ENCODE data around the gene CMC1.
"Not testable (repeated sequence)": the region's sequence is repeated elsewhere in the genome, so short reads cannot be mapped to it uniquely, and the experiment has no call there.

The CMC1 gene

DNA sequence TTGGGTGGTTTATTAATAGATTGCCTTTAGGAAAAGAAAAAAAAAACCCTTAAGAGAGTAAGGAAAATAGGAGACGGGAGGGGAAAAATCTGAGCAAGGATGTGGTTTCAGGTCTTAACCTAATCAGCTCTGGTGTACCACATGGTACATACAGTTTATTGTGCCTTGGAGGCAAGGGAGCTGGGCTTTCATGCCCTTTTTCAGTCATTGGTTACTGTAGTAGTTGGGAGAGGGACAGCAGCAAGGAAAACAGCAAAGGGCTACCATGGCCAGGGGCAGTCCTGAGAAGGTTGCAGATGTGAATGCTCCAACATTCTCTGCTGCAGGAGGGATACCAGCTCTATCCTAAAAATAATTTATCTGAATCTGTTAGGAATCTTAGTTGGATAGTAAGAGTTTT lies 5.9 kb downstream of the CMC1 start:
- no peak for DNase-seq

DNA sequence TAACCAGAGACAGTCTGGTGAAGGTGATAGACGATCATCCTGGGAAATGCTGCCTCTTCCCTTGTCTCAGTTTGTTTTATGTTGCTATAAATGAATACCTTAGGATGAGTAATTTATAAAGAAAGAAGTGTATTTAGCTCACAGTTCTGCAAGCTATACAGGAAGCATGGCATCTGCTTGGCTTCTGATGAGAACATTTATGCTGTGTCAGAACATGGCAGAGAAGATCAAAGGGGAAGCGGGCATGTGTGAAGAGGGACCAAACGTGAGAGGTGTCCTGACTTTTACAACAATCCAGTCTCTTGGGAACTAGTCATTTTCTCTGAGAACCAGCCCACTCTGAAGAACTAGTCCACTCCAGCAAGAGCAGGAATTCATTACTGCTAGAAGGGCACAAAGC lies 9.6 kb downstream of the CMC1 start:
- DNase-seq, result no peak

DNA sequence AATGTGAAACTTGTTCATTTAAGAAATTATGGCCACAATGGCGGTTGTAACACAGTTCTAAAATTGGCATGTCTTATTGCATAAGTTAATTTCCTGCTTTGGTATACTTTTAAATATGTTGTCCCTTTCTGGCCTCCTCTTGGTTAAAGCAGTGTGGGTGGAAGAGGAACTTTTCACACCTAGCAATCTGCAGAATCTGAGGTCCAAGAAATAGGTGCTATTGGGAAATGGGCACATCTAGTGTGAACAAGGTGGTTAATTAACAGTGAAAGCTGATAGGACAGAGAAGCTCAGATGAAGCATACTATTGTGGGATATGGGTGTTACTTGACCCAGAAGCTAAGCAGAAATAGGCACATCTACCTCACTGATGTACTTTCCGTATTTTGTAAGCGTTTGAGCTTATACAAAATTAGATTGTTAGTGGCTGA lies 10.6 kb downstream of the CMC1 start:
- no peak for DNase-seq

DNA sequence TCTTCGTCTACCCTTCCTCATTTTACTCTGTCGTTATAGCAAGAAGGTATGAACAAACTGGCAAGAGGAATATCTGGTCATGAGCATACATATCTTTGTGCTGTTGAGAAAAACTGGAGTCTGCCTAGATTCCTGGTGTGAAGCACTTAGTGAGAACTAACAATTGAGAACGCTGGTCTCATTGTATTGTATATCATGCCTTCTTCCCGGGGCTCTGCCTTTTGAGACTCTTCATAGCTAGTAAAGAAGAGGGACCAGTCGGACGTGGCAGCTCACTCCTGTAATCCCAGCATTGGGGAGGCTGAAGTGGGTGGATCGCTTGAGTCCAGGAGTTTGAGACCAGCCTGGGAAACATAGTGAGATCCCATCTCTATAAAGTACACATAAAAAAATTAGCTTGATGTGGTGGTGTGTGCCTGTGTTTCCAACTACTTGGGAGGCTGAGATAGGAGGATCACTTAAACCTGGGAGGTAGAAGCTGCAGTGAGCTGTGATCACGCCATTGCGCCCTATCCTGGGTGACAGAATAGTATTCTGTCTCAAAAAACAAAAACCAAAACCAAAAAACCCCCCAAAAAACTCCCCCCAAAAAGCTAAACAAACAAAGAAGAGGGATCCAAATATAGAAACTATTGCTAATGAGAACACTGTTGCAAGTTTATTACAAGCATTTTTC lies 11.8 kb downstream of the CMC1 start:
- no peak for DNase-seq

DNA sequence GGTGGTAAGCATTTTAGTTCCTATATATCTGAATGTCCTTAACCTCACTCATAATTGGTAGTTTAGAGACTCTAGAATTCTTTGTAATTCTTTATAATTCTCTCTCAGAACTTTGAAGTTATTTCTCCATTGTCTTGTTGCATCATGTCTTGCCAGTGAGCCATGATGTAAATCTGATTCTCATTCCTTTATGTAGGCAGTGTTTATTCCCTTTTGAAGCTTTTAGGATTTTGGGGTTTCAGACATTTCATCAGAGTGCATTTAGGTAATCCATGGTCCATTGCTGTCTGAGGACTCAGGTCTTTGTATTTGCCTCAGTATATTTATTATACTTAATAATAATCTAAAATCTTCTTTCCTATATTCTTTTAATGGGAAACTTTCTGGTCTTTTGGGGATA lies 20.6 kb downstream of the CMC1 start:
- DNase-seq, result no peak

DNA sequence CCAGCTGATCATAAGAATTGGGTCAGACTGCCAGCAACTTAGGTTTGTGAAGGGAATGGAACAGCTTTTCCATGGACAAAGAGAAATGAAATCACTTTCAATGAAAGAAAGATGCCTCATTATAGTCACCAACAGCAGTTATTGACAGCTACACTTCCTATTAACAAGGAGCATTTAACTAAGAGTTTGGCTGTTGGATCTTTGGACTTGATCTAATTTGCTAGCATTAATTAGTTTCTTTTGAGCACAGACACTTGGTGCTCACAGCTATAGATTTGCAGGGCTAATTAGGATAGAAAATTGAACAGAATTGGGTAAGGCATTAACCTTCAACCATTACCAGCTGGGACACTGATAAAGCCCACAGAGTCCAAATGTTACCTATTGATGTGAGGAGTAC lies 24.2 kb downstream of the CMC1 start:
- no peak for DNase-seq

DNA sequence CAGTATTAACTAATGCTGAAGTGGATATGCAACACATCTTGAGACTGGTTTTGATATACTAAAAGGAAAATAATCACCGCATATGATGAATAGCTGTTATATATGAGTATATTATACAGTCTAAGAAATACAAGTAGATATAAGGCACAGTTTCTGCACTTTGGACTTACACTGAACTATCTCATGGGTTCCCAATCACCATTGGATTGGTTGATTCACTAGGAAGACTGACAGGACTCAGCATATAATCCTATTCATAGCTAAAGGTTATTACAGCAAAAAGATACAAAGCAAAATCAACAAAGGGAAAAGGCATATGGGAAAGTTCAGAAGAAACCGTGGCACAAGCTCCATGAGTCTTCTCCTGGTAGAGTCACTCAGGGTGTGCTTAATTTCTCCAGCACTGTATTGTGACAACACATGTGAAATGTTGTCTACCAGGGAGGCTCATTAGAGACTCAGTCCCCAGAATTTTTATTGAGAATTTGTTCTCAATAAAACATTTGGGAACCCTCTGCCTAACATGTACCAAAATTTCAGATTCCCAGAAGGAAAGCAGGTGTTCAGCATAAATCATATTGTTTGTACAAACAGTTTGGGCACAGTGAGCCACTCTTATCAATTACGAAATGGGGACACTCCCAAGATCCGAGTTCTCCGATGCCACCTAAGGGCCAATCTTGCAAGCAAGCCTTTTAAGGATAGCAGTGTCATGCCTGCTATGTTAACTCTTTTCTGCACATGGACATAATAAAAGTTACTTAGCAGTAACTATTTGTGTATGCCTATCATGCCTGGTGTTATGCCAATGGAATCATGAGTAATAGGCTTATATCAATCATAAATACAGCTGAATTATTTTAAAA lies 26.8 kb downstream of the CMC1 start:
- no peak for DNase-seq

DNA sequence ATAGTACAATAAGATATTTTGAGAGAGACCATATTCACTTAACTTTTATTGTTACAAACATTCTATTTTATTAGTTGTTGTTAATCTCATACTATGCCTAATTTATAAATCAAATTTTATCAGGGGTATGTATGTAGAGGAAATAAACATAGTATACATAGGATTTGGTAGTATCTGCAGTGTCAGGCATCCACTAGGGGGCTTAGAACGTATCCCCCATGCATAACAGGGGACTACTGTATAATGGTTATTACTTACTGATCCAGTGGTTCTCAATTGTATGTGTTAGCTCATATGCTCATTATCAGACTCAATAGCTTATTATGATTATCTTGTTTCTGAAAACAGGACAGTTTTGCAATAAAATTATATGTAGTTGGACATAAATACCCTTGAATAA lies 27.6 kb downstream of the CMC1 start:
- no peak for DNase-seq

DNA sequence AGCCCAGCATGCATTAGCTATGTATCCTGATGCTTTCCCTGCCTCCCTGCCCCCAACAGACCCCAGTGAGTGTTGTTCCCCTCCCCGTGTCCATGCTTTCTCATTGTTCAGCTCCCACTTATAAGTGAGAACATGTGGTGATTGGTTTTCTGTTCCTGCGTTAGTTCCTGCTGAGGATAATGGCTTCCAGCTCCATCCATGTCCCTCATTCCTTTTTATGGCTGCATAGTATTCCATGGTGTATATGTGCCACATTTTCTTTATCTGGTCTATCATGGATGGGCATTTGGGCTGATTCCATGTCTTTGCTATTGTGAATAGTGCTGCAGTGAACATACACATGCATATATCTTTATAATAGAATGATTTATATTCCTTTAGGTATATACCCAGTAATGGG lies 28.5 kb downstream of the CMC1 start:
- DNase-seq, result not testable (repeated sequence)

DNA sequence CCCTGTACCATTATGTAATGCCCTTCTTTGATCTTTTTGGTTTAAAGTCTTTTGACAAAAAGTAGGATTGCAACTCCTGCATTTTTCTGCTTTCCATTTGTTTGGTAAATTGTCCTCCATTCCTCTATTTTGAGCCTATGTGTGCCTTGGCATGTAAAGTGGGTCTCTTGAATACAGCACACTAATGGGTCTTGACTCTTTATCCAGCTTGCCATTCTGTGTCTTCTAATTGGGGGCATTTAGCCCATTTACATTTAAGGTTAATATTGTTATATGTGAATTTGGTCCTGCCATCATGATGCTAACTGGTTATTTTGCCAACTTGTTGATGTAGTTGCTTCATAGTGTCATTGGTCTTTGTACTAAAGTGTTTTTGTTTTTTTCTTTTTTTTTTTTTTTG lies 32.4 kb downstream of the CMC1 start:
- DNase-seq, result no peak

DNA sequence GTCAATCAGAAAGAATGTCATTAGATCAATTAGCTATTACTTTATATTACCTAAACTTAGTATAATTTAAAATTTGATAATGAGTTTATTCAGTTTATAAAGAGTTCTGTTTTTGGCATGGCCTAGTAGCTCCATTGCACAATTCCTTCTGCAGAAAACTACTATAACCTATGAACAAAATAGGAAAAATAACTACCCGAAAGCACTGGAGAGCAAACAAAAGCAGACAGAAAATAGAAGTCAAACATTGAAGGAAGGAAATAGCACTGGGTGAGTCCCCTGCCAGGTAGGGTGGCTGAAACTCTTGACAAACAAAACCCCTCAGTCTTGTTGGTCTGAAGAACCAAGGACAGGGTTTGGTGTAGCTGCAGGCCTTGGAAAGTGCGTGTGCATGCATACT lies 37.5 kb downstream of the CMC1 start:
- DNase-seq, result no peak

DNA sequence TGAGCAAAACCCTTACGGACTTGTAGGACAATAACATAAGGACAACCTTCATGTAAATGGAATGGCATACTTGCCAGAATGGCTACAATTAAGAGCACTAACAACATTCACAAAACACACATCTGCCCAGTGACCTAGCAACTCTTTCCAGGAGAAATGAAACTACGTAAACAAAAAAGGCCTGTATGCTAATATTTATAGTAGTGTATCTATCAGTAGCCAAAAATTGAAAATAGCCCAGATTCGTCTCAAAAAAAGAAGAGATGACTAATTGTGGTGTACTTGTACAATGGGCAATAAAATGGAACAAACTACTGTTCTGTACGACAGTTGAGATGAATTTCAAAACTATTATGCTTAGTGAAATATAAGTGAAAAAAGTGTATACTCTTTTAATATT lies 38.4 kb downstream of the CMC1 start:
- no peak for DNase-seq

DNA sequence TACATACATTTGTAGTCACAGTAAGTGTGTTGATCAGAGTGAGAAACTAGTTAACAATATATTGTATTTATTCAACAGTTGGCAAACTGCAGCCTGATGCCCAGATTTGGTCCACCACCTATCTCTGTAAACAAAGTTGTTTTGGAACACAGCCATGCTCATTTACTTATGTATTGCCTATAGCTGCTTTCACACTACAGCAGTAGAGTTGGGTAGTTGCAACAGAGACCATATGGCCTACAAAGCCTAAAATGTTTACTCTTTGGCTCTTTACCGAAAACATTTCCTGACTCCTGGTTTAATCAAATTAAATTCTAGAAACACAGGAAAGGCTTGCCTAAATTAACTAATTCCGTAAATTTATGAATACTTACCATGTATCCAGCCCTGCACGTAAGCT lies 39.4 kb downstream of the CMC1 start:
- DNase-seq, result no peak

DNA sequence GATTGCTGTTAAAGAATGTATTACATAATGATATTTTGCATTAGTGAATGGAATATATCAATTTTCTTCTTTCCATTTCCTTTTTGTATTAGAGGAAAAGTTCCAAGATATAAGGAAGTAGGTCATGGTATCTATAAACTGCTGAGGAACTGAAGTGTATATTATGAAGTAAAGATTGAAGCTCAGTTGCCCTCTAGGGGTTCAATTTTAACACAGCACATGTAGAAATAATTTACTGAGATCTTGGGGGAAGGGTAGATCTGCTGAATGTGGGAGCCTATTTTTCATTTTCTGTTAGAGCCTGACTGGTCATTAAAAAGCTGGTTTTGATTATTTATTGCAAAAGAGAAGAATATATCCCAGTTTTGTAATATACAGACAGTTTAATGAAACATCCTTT lies 45.2 kb downstream of the CMC1 start:
- DNase-seq, result no peak

DNA sequence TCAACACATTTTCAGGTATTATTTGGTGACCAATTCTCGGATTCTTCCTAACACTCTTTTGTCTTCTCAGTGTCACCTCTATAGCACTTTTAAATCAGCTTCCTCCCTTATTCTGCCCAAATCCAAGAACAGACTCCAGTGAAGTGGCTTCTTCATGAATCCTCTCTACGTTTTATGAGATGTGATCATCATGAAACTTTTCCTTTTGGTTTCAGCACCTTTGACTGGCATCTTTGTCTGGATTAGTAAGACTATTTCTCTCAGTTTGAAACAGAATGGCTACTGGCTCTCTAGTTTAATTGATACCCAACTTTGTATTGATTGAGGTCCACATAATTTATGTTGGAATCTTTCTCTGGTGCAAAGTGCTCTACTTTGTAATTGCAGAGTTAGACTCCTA lies 45.6 kb downstream of the CMC1 start:
- no peak for DNase-seq

DNA sequence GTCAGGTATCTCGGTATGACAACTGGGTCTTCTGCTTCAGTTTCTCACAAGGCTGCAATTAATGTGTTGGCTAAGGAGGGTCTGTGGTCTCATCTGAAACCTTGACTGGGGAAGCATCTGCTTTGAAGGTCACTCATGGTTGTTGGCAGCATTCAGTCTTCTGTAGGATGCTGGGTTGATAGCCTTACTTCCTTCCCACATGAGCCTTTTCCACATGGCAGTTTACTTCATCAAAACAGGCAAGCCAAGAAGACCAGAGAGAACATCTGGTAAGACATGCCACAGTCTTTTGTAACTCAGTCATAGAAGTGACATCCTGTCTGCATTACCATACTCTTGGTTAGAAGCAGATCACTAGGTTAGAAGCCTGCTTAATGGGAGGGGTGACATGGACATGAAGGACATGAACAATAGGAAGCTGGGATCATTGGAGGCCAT lies 49.5 kb downstream of the CMC1 start:
- no peak for DNase-seq

DNA sequence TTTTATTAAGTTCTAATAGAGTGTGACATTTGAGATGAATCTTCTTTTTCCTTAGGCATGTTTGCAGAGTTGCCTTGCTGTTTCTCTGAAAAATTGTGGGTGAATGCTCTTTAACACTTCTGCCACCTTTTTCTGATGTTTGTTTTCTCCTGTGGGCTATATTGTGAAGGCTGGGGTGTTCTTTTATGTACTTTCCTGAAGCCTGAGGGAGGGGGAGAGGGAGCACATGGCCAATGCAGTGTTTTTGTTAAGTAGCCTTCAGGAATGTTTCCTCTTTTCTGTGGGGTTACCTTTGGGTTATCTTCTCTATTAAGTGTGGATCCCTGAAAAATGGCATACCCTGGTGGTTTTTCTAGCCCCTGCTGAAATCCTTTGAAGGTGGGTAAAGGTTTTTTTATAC lies 50.2 kb downstream of the CMC1 start:
- DNase-seq, result no peak

DNA sequence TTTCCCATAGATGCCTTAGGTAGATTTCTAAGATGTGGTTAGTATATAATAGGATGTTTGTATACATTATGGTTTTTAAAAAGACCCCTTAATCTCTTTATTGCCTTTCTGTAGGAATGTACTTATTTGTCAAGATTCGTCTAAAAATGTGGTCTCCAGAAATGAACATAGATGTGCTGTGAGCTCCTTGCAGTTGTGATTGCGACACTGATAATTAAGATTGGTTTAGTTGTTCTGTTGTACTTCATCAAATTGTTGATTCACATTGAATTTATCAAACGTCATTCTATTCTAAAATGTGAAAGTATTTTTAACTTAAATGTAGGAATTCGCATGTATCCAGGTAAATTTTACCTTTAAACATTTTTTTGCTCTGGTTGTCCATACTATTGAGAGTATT lies 51.2 kb downstream of the CMC1 start:
- DNase-seq, result no peak

DNA sequence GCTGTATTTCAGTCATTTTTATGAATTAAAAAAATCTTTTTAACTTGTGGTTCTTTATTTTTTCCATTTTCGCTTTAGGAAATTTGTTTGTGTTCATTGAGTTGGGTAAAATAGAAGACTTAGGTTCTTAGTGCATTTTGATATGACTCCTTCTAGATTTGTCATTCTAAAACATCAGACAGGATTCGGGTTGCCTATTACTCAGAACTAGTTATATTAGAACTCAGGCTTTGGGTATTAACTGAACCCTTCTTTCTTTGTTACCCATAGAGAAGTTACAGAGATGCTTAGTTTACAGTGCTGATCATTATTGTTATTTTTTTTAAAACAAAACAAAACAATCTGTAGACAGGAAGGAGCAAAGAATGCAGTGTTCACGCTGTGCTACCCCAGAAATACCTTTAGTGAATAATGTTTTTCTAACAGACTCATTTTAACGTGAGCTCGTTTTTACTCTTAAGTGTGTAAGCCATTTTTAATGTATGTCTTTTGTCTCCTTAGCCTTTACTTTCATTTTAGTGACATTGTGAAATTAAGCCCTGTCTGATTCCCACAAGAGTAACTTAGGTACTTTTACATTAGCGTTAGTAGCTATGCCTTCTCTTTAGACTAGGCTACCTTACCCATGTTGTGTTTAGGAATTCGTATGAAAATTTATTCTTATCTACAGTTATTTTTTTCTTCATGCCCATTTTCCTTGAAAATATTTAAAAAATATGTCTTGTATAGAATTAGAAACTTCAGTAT lies 53.4 kb downstream of the CMC1 start:
- DNase-seq, result no peak

DNA sequence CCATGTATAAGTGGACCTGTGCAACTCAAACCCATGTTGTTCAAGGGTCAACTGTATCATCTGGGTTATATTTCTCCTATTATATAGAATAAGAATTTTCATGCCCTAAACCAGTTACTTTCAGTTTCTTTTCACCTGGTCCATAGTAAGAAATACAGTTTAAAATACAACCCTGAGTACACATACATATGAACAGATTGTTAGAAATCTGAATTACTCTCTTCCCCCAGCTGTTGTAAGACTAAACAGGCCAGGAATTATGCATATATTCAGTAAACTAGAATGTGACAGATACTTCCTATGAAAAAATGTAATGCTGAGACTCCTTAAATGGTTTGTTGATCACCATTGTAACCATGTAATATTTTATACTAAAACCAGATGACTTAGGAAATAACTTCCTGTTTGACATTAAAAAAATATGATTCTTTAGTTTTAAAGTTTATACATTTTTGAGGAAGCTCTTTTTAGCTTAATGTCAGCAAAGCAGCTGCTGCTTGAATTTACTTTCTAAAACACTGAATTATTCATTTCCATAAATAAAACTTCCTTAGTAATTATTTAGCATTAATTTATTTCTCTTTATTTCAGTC lies 54.6 kb downstream of the CMC1 start:
- no peak for DNase-seq

DNA sequence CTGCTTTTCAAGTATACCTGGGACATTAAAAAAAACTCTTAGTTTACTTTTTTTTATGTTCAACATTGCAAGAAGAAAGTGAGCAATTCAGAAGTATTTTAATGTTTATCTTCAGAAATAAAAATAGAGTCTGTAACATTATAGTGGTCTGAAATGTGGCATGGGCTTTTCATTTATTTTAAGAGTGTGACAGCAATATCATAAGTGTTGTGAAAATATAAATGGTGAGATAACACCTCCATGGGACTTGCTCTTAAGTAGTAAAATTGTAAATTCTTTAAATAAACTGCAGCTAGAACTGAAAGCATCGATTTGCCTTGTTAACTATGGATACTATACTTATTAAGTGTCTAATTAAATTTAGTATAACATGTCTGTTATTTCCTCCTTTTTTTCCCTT lies 58.3 kb downstream of the CMC1 start:
- no peak for DNase-seq

DNA sequence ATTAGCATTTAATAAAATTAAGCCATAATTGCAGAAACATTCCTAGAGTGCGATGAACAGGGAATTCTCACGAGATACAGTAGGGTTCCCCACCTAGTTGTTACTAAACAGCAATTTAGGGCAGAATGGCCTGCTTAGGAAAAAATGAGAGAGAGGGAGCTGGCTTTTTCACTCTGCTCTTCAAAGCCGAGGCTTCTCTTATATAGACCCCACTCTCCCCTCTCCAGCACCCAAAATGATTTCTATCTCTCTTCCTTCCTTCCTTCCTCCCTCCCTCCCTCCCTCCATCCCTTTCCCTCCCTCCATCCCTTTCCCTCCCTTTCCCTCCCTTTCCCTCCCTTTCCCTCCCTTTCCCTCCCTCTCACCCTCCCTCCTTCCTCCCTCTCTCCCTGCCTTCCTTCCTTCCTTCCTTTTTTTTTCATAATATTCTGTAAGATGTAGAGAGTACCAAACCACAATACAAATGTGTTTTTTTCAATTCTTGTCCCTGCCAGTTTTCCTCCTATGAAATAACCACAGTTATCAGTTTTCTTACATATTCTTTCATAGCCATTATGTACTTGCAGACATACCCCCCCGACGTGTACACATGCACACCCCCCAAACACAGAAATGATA lies 59.0 kb downstream of the CMC1 start:
- no peak for DNase-seq

DNA sequence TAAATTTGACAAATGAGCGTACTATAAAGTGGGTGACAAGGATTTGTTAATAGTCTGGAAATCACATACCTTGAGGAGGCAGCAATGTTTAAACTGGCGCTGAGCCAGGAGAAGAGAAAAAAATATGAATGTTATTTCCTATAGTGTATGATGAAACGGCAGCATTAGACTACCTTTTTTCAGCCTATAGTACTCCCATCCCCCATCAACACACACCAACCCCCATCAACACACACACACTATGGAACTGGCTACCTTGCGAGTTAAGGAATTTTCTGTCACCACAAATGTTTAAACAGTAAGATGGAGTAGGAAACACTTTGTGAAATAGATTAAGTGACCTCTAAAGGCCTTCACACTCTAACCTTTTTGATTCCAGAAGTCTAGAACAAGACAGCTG lies 60.3 kb downstream of the CMC1 start:
- DNase-seq, result no peak

All from NCI-H2171 (cell line).